Gastroesophageal sphincter (tissue), 3 donors: ENCODE measurements around the gene ACBD5.
"Not testable (repeated sequence)": the region's sequence is repeated elsewhere in the genome, so short reads cannot be mapped to it uniquely, and the experiment has no call there.

Source experiments
- CTCF ChIP-seq, 4 experiments: fragments of 200-600 bp in 2 of 4; fragments of 450-650 bp in 2 of 4; sonication (generic) in 1 of 4; IDR thresholded peaks; one replicate each; pipeline ENCODE4 v1.5.1; 2017 to 2019; ENCODE audit warnings: antibody characterized with exemption in 4 of 4, mild to moderate bottlenecking in 2 of 4, moderate library complexity in 2 of 4
- EP300 ChIP-seq: sonication (generic); formaldehyde crosslinking; IDR thresholded peaks from one replicate; pipeline ENCODE4 v1.6.1; 2017; ENCODE audit warnings: antibody characterized with exemption, mild to moderate bottlenecking
- POLR2A ChIP-seq, 2 donors: fragments of 450-650 bp; IDR thresholded peaks; one replicate each; pipeline ENCODE4 v1.6.1; 2017; ENCODE audit warnings: antibody characterized with exemption in 2 of 2, mild to moderate bottlenecking in 2 of 2, moderate library complexity in 1 of 2

- not testable (repeated sequence) for TF ChIP-seq CTCF (IDR thresholded peaks at IDR 0.05); POLR2A (IDR thresholded peaks at IDR 0.05); EP300
Measured at GRCh38 chr10:27237531-27237930, 3.1 kb downstream of the ACBD5 start.
